ENCODE measurements around the gene SFT2D2.

DNA sequence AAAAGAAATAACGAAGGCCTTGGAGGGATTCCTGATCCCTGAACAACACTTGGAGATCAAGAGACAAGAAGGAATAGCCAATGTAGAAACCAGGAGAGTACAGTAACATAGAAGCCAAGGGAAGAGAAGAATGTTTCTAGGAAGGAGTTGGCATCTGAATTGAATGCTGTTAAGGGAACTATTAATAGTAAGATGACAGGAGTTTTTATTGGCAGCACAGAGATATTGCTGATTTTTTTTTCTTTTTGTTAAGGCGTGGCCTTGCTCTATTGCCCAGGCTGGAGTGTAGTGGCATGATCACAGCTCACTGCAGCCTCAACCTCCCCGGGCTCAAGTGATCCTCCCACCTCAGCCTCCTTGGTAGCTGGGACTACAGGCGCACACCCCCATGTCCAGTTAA lies 9.6 kb upstream of the SFT2D2 start:
- TF ChIP-seq CTCF (IDR thresholded peaks at IDR 0.05) (no peak), POLR2AphosphoS5 (IDR thresholded peaks at IDR 0.05; ENCODE audit: insufficient read depth in 1 of 2, low read depth in 1 of 2) (no peak)

Data from vagina (tissue), 2 donors.